22Rv1 (cell line): ENCODE measurements around the gene GDPD5.

Experiments used
- CTCF ChIP-seq: fragments of 450-650 bp; IDR thresholded peaks from 2 replicates; pipeline ENCODE4 v1.5.1; 2017; ENCODE audit warnings: mild to moderate bottlenecking
- ZFX ChIP-seq: fragments of 450-650 bp; IDR thresholded peaks from 2 replicates; pipeline ENCODE4 v1.6.1; 2017; ENCODE audit warnings: antibody characterized with exemption, borderline replicate concordance

GRCh38 chr11:75473684-75474083, 52.1 kb downstream of the GDPD5 start:
- TF ChIP-seq CTCF (no peak), ZFX (no peak)
